BLaER1 treated with 17β-estradiol and CSF1 and Interleukin-3, amounts not matched to agents 10 nM and 100 nM (cell line): ENCODE results near the gene REST.

ENCODE experiments used
- H3K27ac ChIP-seq, 11 experiments: shearing (Covaris generic); formaldehyde crosslinking; 2 replicates each; pipeline ENCODE4 v1.8.1; 2022
- H3K27me3 ChIP-seq, 11 experiments: shearing (Covaris generic); formaldehyde crosslinking; 2 replicates each; pipeline ENCODE4 v1.8.1; 2022
- H3K36me3 ChIP-seq, 11 experiments: shearing (Covaris generic); formaldehyde crosslinking; 2 replicates each; pipeline ENCODE4 v1.8.1; 2022
- H3K4me1 ChIP-seq, 10 experiments: shearing (Covaris generic); formaldehyde crosslinking; 2 replicates each; pipeline ENCODE4 v1.8.1; 2022
- H3K4me2 ChIP-seq, 11 experiments: shearing (Covaris generic); formaldehyde crosslinking; 2 replicates each; pipeline ENCODE4 v1.8.1; 2022
- H3K4me3 ChIP-seq, 10 experiments: shearing (Covaris generic); formaldehyde crosslinking; 2 replicates each; pipeline ENCODE4 v1.8.1; 2022
- H3K9ac ChIP-seq, 11 experiments: shearing (Covaris generic); formaldehyde crosslinking; 2 replicates each; pipeline ENCODE4 v1.8.1; 2022
- H3K9me3 ChIP-seq, 11 experiments: shearing (Covaris generic); formaldehyde crosslinking; replicated peaks in 1 of 11; 2 replicates each; pipeline ENCODE4 v1.8.1; 2022
- H4K20me1 ChIP-seq, 11 experiments: shearing (Covaris generic); formaldehyde crosslinking; 2 replicates each; pipeline ENCODE4 v1.8.1; 2022
- Cebpa-rat ChIP-seq, 11 experiments: shearing (Covaris generic); IDR thresholded peaks; 2 replicates each; pipeline ENCODE4 v1.8.1; 2022

REST gene

GRCh38 chr4:56999751-57000150, 92.1 kb downstream of the REST start:
- H3K9ac ChIP-seq, result no peak overlapping the region
- no peaks in the 10 kb centered on the region for H3K27me3 ChIP-seq
- no peak overlapping the region for H3K4me3 ChIP-seq
- peaks cover 34 to 71% (median 37%) of the 10 kb centered on the region in 11 experiments; a peak in 20 of 22 replicates for H4K20me1 ChIP-seq
- no peak overlapping the region for H3K27ac ChIP-seq
- peaks cover 97 to 100% (median 98%) of the 10 kb centered on the region in 11 experiments for H3K36me3 ChIP-seq
- no peaks in the 10 kb centered on the region for H3K9me3 ChIP-seq
- TF ChIP-seq Cebpa-rat (IDR thresholded peaks at IDR 0.05), result no peak
- H3K4me2 ChIP-seq, result no peak overlapping the region
- no peaks in the 10 kb centered on the region for H3K4me1 ChIP-seq

- Histone ChIP-seq H3K9ac (no peak overlapping the region), H3K4me2 (no peak overlapping the region), H3K27me3 (no peaks in the 10 kb centered on the region), H3K4me1 (no peaks in the 10 kb centered on the region), H3K36me3 (peaks cover 97 to 100% (median 98%) of the 10 kb centered on the region in 11 experiments), H4K20me1 (peaks cover 19 to 54% (median 38%) of the 10 kb centered on the region in 11 experiments; a peak in 20 of 22 replicates), H3K4me3 (no peak overlapping the region), H3K9me3 (no peaks in the 10 kb centered on the region), H3K27ac (no peak overlapping the region)
- no peak for TF ChIP-seq Cebpa-rat (IDR thresholded peaks at IDR 0.05)
These were observed 105.9 kb downstream of the REST start for GRCh38 chr4:57013543-57014120.
